Neural crest cell (in vitro differentiated cells): ENCODE data around the gene DSCAM. TPM values are rescaled to one million over a fixed set of nuclear protein-coding genes. Genes with fewer than 3 reads are reported as not detected.
A peak's percentile ranks its signal among the peaks of the same experiment; 100 is the strongest.

Source experiments
- DNase-seq: peaks from one replicate; pipeline ENCODE4 v3.0.0; 2021; ENCODE audit warnings: low read depth, mixed read lengths, low spot score
- H3K27ac Mint-ChIP-seq: one replicate; pipeline ENCODE4 v1.8.0; 2021; ENCODE audit warnings: mild to moderate bottlenecking, mixed read lengths; ENCODE audit not compliant: unreplicated experiment
- H3K27me3 Mint-ChIP-seq: 2 replicates; pipeline ENCODE4 v1.8.0; 2021; ENCODE audit warnings: low read depth, mild to moderate bottlenecking, mixed read lengths
- H3K36me3 Mint-ChIP-seq: 2 replicates; pipeline ENCODE4 v1.8.0; 2021; ENCODE audit warnings: low read depth, mild to moderate bottlenecking, mixed read lengths
- H3K4me1 Mint-ChIP-seq: 2 replicates; pipeline ENCODE4 v1.8.0; 2021; ENCODE audit warnings: mixed read lengths
- H3K4me3 Mint-ChIP-seq: one replicate; pipeline ENCODE4 v1.8.0; 2021; ENCODE audit warnings: mild to moderate bottlenecking, mixed read lengths
- H3K9me3 Mint-ChIP-seq: 2 replicates; pipeline ENCODE4 v1.8.0; 2021; ENCODE audit warnings: mixed read lengths
- CTCF ChIP-seq: fragments of 200-600 bp; sonication (generic); conservative IDR thresholded peaks from 2 replicates; pipeline ENCODE4 v1.5.0; 2021; ENCODE audit warnings: antibody characterized with exemption, mild to moderate bottlenecking
- total RNA-seq: library from RNA; stranded (reverse); gene quantifications from 2 replicates; pipeline ENCODE4 v1.2.1, GENCODE V29; 2021

Gene DSCAM
- total RNA-seq, 1 donor from 2014 or later, result 0.19 TPM

GRCh38 chr21:40242586-40243265 lies 604.2 kb downstream of the DSCAM start:
- Mint-ChIP-seq H3K4me1 (peaks cover 10% of the 10 kb centered on the region), H3K36me3 (peaks cover 2% of the 10 kb centered on the region), H3K27me3 (peaks cover 2% of the 10 kb centered on the region), H3K9me3 (peaks cover 3% of the 10 kb centered on the region), H3K4me3 (no peak overlapping the region), H3K27ac (peak overlapping the region; percentile 1)
- TF ChIP-seq CTCF, result no peak
- DNase-seq, result no peak

- no peak overlapping the region for H3K27ac Mint-ChIP-seq
- no peaks in the 10 kb centered on the region for H3K27me3 Mint-ChIP-seq
- H3K36me3 Mint-ChIP-seq, result no peaks in the 10 kb centered on the region
- H3K4me3 Mint-ChIP-seq, result no peak overlapping the region
- DNase-seq, result no peak
- H3K4me1 Mint-ChIP-seq, result no peaks in the 10 kb centered on the region
- no peak for TF ChIP-seq CTCF
- H3K9me3 Mint-ChIP-seq, result no peaks in the 10 kb centered on the region
Measured at GRCh38 chr21:40235528-40235927, 611.4 kb downstream of the DSCAM start.

- Mint-ChIP-seq H3K27ac (no peak overlapping the region), H3K4me1 (no peaks in the 10 kb centered on the region), H3K9me3 (no peaks in the 10 kb centered on the region)
Measured at GRCh38 chr21:40231979-40232378, 615.0 kb downstream of the DSCAM start.

GRCh38 chr21:40227096-40227495 lies 619.9 kb downstream of the DSCAM start:
- Mint-ChIP-seq H3K27ac (no peak overlapping the region), H3K4me3 (no peak overlapping the region), H3K36me3 (peaks cover 2% of the 10 kb centered on the region), H3K4me1 (no peaks in the 10 kb centered on the region), H3K27me3 (no peaks in the 10 kb centered on the region), H3K9me3 (peaks cover 13% of the 10 kb centered on the region)
- no peak for TF ChIP-seq CTCF
- DNase-seq, result no peak

More at GRCh38 chr21:40231979-40232378, 615.0 kb downstream of the DSCAM start:
- Mint-ChIP-seq H3K36me3 (no peaks in the 10 kb centered on the region), H3K4me3 (no peak overlapping the region), H3K27me3 (no peaks in the 10 kb centered on the region)
- no peak for DNase-seq
- TF ChIP-seq CTCF, result no peak

GRCh38 chr21:40215941-40216340 lies 631.0 kb downstream of the DSCAM start:
- Mint-ChIP-seq H3K27ac (no peak overlapping the region), H3K9me3 (no peaks in the 10 kb centered on the region), H3K27me3 (peaks cover 17% of the 10 kb centered on the region), H3K4me3 (no peak overlapping the region), H3K36me3 (no peaks in the 10 kb centered on the region), H3K4me1 (no peaks in the 10 kb centered on the region)
- DNase-seq, result no peak
- TF ChIP-seq CTCF, result no peak
